HG03354 (cell line): ENCODE results near the gene KAZN.

Experiments
- ATAC-seq: cut with Tn5 transposase; IDR thresholded peaks from one replicate; pipeline ENCODE4 v1.9.1; 2021; ENCODE audit warnings: mild to moderate bottlenecking; ENCODE audit not compliant: unreplicated experiment, poor library complexity, severe bottlenecking

The KAZN gene

GRCh38 chr1:14756589-14757285 is 158.3 kb downstream of the KAZN start:
- no peak for ATAC-seq

GRCh38 chr1:14757286-14757625 is 158.8 kb downstream of the KAZN start:
- ATAC-seq, result no peak

- no peak for ATAC-seq
Measured at GRCh38 chr1:14759042-14759818, 160.7 kb downstream of the KAZN start.

- no peak for ATAC-seq
Measured at GRCh38 chr1:14759843-14760242, 161.4 kb downstream of the KAZN start.

- ATAC-seq, result no peak
Measured at GRCh38 chr1:14760780-14761179, 162.3 kb downstream of the KAZN start.

- no peak for ATAC-seq
Measured at GRCh38 chr1:14761291-14762153, 163.0 kb downstream of the KAZN start.

GRCh38 chr1:14763977-14764376 is 165.5 kb downstream of the KAZN start:
- no peak for ATAC-seq

GRCh38 chr1:14765773-14766172 is 167.3 kb downstream of the KAZN start:
- ATAC-seq, result no peak

- ATAC-seq, result no peak
Measured at GRCh38 chr1:14767075-14767474, 168.6 kb downstream of the KAZN start.

GRCh38 chr1:14768582-14769304 is 170.3 kb downstream of the KAZN start:
- ATAC-seq, result no peak

- ATAC-seq, result no peak
Measured at GRCh38 chr1:14769486-14770274, 171.2 kb downstream of the KAZN start.

- ATAC-seq, result no peak
Measured at GRCh38 chr1:14773396-14774025, 175.0 kb downstream of the KAZN start.

GRCh38 chr1:14774225-14774624 is 175.7 kb downstream of the KAZN start:
- no peak for ATAC-seq

GRCh38 chr1:14774988-14775387 is 176.5 kb downstream of the KAZN start:
- no peak for ATAC-seq

- ATAC-seq, result no peak
Measured at GRCh38 chr1:14775434-14775833, 176.9 kb downstream of the KAZN start.

GRCh38 chr1:14777516-14778506 is 179.3 kb downstream of the KAZN start:
- ATAC-seq, result no peak

GRCh38 chr1:14778541-14778897 is 180.0 kb downstream of the KAZN start:
- no peak for ATAC-seq
